Osteoblast (primary cell): Measurements from ENCODE around the gene SSU72. TPM values are rescaled to one million over a fixed set of nuclear protein-coding genes. Genes with fewer than 3 reads are reported as not detected.

ENCODE experiments used
- DNase-seq: peaks from one replicate; pipeline ENCODE4 v3.0.0; 2011; ENCODE audit warnings: low spot score, mixed read lengths; ENCODE audit not compliant: insufficient read length; ENCODE audit errors: missing footprints
- H2AFZ ChIP-seq: 2 replicates; pipeline ENCODE4 v1.6.0; 2011; ENCODE audit warnings: mild to moderate bottlenecking, low read length
- H3K27ac ChIP-seq: 2 replicates; pipeline ENCODE4 v1.5.1; 2011; ENCODE audit warnings: mild to moderate bottlenecking, low read depth, low read length, moderate library complexity
- H3K27me3 ChIP-seq: 2 replicates; pipeline ENCODE4 v1.6.0; 2012; ENCODE audit warnings: mild to moderate bottlenecking, control low read depth, inconsistent platforms, low read length, moderate library complexity; ENCODE audit not compliant: insufficient read depth
- H3K36me3 ChIP-seq: 2 replicates; pipeline ENCODE4 v1.5.1; 2011; ENCODE audit warnings: mild to moderate bottlenecking, low read length, control low read depth, moderate library complexity; ENCODE audit not compliant: insufficient read depth
- H3K4me1 ChIP-seq: 2 replicates; pipeline ENCODE4 v1.5.1; 2011; ENCODE audit warnings: mild to moderate bottlenecking, low read length, control low read depth, moderate library complexity; ENCODE audit not compliant: insufficient read depth
- H3K4me2 ChIP-seq: 2 replicates; pipeline ENCODE4 v1.6.0; 2011; ENCODE audit warnings: mild to moderate bottlenecking, low read length; ENCODE audit not compliant: insufficient read depth
- H3K4me3 ChIP-seq: fragments of 200-600 bp; sonication (generic); 3 replicates; pipeline ENCODE4 v1.5.1; 2012; ENCODE audit warnings: mild to moderate bottlenecking, low read length, inconsistent platforms; ENCODE audit not compliant: insufficient read depth
- H3K79me2 ChIP-seq: 2 replicates; pipeline ENCODE4 v1.6.0; 2012; ENCODE audit warnings: mild to moderate bottlenecking, low read length, control low read depth, inconsistent platforms; ENCODE audit not compliant: insufficient read depth
- H3K9me3 ChIP-seq: 2 replicates; pipeline ENCODE4 v1.5.1; 2011; ENCODE audit warnings: low read depth, low read length, control low read depth
- H4K20me1 ChIP-seq: 2 replicates; pipeline ENCODE4 v1.6.0; 2012; ENCODE audit warnings: mild to moderate bottlenecking, low read length, control low read depth; ENCODE audit not compliant: insufficient read depth
- total RNA-seq: library from RNA; depleted of rRNA; stranded (reverse); fragments of >200 nt; gene quantifications from 2 replicates; pipeline ENCODE4 v1.2.3, GENCODE V29; 2012
- TF ChIP-seq, protein P1 (sequence below): IDR thresholded peaks from 2 replicates; pipeline ENCODE4 v1.5.1; 2011; ENCODE audit warnings: mild to moderate bottlenecking, low read depth, low read length, moderate library complexity; ENCODE audit errors: extremely low read depth

SSU72 gene
- total RNA-seq, 1 donor, result 73.1 TPM

DNA sequence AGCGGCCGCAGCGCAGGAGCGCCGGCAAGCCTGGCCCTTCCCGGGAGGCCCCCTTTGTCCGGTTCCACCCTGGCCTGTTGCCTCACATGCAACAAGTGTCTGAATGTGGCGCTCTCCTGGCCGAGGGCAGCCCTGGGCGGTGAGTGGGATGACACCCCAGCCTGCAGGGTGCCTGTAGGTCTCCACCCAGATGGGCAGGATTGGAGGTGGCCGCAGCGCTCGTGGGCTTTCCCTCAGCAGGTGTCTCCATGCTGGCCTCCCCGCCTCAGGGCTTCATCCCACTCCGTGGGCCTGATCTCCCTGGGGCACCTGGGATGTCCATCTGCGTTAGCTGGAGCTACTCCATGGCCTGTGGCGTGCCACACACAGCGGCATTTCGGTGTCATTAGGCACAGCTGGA is 42.2 kb upstream of the SSU72 start:
- Histone ChIP-seq H3K27me3 (no peaks in the 10 kb centered on the region), H3K36me3 (peaks cover 4% of the 10 kb centered on the region), H3K79me2 (peaks cover 41% of the 10 kb centered on the region), H2AFZ (no peak overlapping the region), H3K27ac (peak overlapping the region; percentile 96), H3K9me3 (no peaks in the 10 kb centered on the region), H4K20me1 (peaks cover 42% of the 10 kb centered on the region), H3K4me1 (peaks cover 23% of the 10 kb centered on the region), H3K4me2 (peak overlapping the region; percentile 94), H3K4me3 (peak overlapping the region; percentile 97)
- TF ChIP-seq, protein P1, sequence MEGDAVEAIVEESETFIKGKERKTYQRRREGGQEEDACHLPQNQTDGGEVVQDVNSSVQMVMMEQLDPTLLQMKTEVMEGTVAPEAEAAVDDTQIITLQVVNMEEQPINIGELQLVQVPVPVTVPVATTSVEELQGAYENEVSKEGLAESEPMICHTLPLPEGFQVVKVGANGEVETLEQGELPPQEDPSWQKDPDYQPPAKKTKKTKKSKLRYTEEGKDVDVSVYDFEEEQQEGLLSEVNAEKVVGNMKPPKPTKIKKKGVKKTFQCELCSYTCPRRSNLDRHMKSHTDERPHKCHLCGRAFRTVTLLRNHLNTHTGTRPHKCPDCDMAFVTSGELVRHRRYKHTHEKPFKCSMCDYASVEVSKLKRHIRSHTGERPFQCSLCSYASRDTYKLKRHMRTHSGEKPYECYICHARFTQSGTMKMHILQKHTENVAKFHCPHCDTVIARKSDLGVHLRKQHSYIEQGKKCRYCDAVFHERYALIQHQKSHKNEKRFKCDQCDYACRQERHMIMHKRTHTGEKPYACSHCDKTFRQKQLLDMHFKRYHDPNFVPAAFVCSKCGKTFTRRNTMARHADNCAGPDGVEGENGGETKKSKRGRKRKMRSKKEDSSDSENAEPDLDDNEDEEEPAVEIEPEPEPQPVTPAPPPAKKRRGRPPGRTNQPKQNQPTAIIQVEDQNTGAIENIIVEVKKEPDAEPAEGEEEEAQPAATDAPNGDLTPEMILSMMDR, result no peak
- DNase-seq, result peak; percentile 91

DNA sequence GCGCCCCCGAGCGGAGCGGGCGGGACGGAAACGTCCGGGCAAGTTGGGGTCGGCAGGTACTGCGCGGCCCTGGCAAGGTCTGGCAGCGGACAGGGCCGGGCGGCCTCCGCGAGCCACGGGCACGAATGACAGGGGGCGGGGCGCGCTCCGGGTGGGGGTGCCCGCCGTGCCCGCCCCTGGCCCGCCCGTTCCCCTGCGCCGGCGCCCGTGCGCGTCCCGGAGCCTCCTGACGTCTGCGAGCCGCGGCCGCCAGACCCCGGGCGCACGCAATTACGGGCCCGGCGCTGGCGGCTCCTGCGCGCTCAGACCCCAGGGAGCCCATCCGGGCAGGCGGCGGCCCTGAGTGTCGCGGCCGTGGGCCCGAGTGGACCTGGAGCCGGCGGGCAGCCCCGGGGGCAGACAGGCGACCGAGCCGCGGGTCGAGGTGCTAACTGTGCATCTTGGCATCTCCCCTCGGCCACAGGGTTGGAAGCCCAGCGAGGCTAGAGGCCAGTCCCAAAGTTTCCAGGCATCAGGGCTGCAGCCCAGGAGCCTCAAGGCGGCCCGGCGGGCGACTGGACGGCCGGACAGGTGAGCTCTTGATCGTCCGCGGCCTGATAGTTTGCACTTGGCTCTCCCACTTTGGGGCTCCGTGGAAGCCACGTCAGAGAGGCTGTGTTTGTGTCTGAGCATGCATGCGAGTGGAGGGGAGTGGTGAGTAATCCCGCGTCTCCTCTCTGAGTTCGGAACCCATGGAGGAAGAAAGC is 41.6 kb upstream of the SSU72 start:
- DNase-seq, result peak; percentile 99

DNA sequence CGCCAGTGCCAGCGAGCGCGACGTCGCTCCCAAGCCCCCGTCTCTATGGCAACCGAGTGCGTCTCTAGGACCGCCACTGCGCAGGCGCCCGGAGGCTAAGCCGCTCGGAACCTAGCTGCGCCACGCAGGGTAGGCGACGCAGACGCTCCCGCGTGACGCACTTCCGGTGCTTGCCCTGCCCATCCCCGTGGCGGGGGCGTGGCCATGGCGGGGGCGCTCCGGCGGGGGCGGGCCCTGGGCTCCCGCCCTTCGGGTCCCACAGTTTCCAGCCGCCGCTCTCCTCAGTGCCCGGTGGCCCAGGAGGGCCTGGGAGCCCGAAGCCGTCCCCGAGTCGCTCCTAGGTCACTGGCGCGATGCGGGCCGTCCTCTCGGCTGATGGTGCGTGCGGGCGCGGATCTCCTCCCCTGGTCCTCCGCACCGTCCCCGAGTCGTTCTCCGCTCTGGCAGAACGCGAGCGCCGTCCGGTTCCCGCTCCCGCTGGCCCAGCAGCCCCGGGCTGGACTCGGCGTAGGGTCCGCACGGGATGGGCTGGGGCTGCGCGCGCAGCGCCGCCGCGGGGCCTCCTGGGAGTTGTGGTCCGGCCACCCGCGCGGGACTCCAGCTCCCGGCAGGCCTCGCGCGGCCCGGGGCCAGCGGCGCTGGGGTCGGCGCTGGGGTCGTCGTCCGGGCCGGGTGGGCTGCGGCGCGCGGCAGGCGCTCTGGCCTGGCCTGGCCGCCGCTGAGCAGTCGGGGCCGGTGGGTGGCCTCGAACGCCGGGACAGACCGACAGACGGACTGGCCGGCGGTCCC is 40.8 kb upstream of the SSU72 start, which contains the start of gene MIB2:
MIB2 (plus strand) TSS at position 245 of the 789 bp plus-strand sequence. CDS start 7,953 bp downstream, outside the sequence.
- TF ChIP-seq, protein P1, result no peak
- peak within 1 kb of the TSS; percentile 81 for H2AFZ ChIP-seq
- DNase-seq, result peak; percentile 100

More for the DNA sequence above, 41.6 kb upstream of the SSU72 start:
- Histone ChIP-seq H3K27me3 (no peaks in the 10 kb centered on the region), H3K4me3 (peak overlapping the region; percentile 97), H3K4me2 (peak overlapping the region; percentile 94), H3K4me1 (peaks cover 23% of the 10 kb centered on the region), H3K9me3 (no peaks in the 10 kb centered on the region), H3K27ac (peak overlapping the region; percentile 96), H3K79me2 (peaks cover 41% of the 10 kb centered on the region), H2AFZ (peak overlapping the region; percentile 56), H3K36me3 (peaks cover 4% of the 10 kb centered on the region), H4K20me1 (peaks cover 42% of the 10 kb centered on the region)
- TF ChIP-seq, protein P1, result no peak

DNA sequence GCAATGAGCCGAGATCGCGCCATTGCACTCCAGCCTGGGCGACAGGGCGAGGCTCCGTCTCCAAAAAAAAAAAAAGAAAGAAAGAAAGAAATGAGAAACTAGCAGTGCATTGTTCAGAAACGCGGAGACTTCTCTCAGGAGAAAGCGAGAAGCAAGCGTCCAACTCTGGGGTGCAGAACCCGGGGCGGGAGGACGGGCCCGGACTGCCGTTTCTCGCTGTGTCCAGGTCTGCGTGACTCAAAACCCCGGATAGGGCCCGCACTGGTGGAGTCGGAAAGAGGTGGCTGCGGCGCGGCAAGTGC is 40.2 kb upstream of the SSU72 start:
- Histone ChIP-seq H3K9me3 (no peaks in the 10 kb centered on the region), H3K4me2 (peak overlapping the region; percentile 91), H3K27me3 (no peaks in the 10 kb centered on the region), H4K20me1 (peaks cover 36% of the 10 kb centered on the region), H3K4me3 (peak overlapping the region; percentile 97), H3K4me1 (peaks cover 23% of the 10 kb centered on the region), H3K79me2 (peaks cover 39% of the 10 kb centered on the region), H2AFZ (peak overlapping the region; percentile 81), H3K36me3 (peaks cover 4% of the 10 kb centered on the region), H3K27ac (peak overlapping the region; percentile 96)
- TF ChIP-seq, protein P1, result no peak
- DNase-seq, result no peak

More for the DNA sequence above, 40.8 kb upstream of the SSU72 start, which contains the start of gene MIB2:
- H3K27me3 ChIP-seq, result no peaks in the 10 kb centered on the region
- H4K20me1 ChIP-seq, result peaks cover 39% of the 10 kb centered on the region
- H3K4me3 ChIP-seq, result peak within 1 kb of the TSS; percentile 97
- H3K4me1 ChIP-seq, result peaks cover 23% of the 10 kb centered on the region
- no peaks in the 10 kb centered on the region for H3K9me3 ChIP-seq
- peaks cover 41% of the 10 kb centered on the region for H3K79me2 ChIP-seq
- peaks cover 4% of the 10 kb centered on the region for H3K36me3 ChIP-seq
- peak within 1 kb of the TSS; percentile 96 for H3K27ac ChIP-seq
- H3K4me2 ChIP-seq, result peak within 1 kb of the TSS; percentile 94
